K562 (cell line): ENCODE results near the gene RNF4. TPM values are rescaled to one million over a fixed set of nuclear protein-coding genes. Genes with fewer than 3 reads are reported as not detected.

ENCODE experiments used
- BACH1 ChIP-seq: fragments of 200-800 bp; sonication (Bioruptor generic); IDR thresholded peaks from 2 replicates; pipeline ENCODE4 v1.6.1; 2016; ENCODE audit warnings: missing genetic modification characterization, missing compliant biosample characterization
- CC2D1A ChIP-seq: fragments of 450-650 bp; IDR thresholded peaks from 2 replicates; pipeline ENCODE4 v1.6.1; 2017; ENCODE audit warnings: mild to moderate bottlenecking
- CREB3L1 ChIP-seq: fragments of 450-650 bp; IDR thresholded peaks from 2 replicates; pipeline ENCODE4 v1.6.1; 2014; ENCODE audit warnings: low read depth, mild to moderate bottlenecking, moderate library complexity, borderline replicate concordance
- CTCFL ChIP-seq: IDR thresholded peaks from 2 replicates; pipeline ENCODE4 v1.6.1; 2011; ENCODE audit warnings: borderline replicate concordance, low read depth, mild to moderate bottlenecking, moderate library complexity, low read length; ENCODE audit not compliant: insufficient read depth, poor library complexity, severe bottlenecking
- ELF1 ChIP-seq: fragments of 200-800 bp; sonication (Bioruptor generic); IDR thresholded peaks from 2 replicates; pipeline ENCODE4 v1.6.1; 2016; ENCODE audit warnings: missing genetic modification characterization, missing compliant biosample characterization
- FOXK1 ChIP-seq: sonication (generic); formaldehyde crosslinking; IDR thresholded peaks from 2 replicates; pipeline ENCODE4 v1.8.0; 2022; ENCODE audit warnings: missing genetic modification reagents, mild to moderate bottlenecking, borderline replicate concordance
- GABPB1 ChIP-seq: sonication (generic); formaldehyde crosslinking; IDR thresholded peaks from 2 replicates; pipeline ENCODE4 v1.8.0; 2022; ENCODE audit warnings: mild to moderate bottlenecking, missing genetic modification reagents
- GTF2F1 ChIP-seq: IDR thresholded peaks from 2 replicates; pipeline ENCODE4 v1.6.1; 2011; ENCODE audit warnings: low read depth, low read length, improper control_type of control experiment
- HCFC1 ChIP-seq: IDR thresholded peaks from 2 replicates; pipeline ENCODE4 v1.6.1; 2012; ENCODE audit warnings: low read depth, low read length, improper control_type of control experiment
- KAT8 ChIP-seq: fragments of 450-650 bp; IDR thresholded peaks from 2 replicates; pipeline ENCODE4 v1.6.1; 2016; ENCODE audit warnings: low read depth, mild to moderate bottlenecking
- KLF16 ChIP-seq: IDR thresholded peaks from 2 replicates; pipeline ENCODE4 v1.6.1; 2016; ENCODE audit warnings: antibody characterized with exemption
- MTA3 ChIP-seq: fragments of 450-650 bp; formaldehyde crosslinking; IDR thresholded peaks from 2 replicates; pipeline ENCODE4 v1.6.1; 2017; ENCODE audit warnings: mild to moderate bottlenecking, borderline replicate concordance
- NBN ChIP-seq: fragments of 450-650 bp; IDR thresholded peaks from 2 replicates; pipeline ENCODE4 v1.6.1; 2016; ENCODE audit warnings: low read depth, mild to moderate bottlenecking
- NFE2 ChIP-seq: IDR thresholded peaks from 2 replicates; pipeline ENCODE4 v1.6.1; 2014; ENCODE audit warnings: antibody characterized with exemption, low read depth
- NFIX ChIP-seq: fragments of 250-450 bp; sonication (Bioruptor Pico); IDR thresholded peaks from 2 replicates; pipeline ENCODE4 v1.4.0; 2020; ENCODE audit warnings: low read depth, mild to moderate bottlenecking, moderate library complexity
- SRSF1 ChIP-seq: fragments of 200-400 bp; formaldehyde crosslinking; IDR thresholded peaks from 2 replicates; pipeline ENCODE4 v1.6.1; 2017; ENCODE audit warnings: mild to moderate bottlenecking, low read depth, low read length, moderate library complexity
- STAG1 ChIP-seq: sonication (generic); formaldehyde crosslinking; IDR thresholded peaks from 2 replicates; pipeline ENCODE4 v1.5.0; 2020; ENCODE audit warnings: missing genetic modification reagents, borderline replicate concordance
- ZBTB33 ChIP-seq: sonication (generic); formaldehyde crosslinking; IDR thresholded peaks from 2 replicates; pipeline ENCODE4 v1.8.1; 2023; ENCODE audit warnings: mild to moderate bottlenecking, missing genetic modification reagents
- ZEB2 ChIP-seq: fragments of 450-650 bp; IDR thresholded peaks from 2 replicates; pipeline ENCODE4 v1.6.1; 2016
- ZKSCAN1 ChIP-seq: fragments of 150-350 bp; IDR thresholded peaks from 2 replicates; pipeline ENCODE4 v1.6.1; 2016; ENCODE audit warnings: low read depth, low read length
- ZNF511 ChIP-seq: sonication (generic); formaldehyde crosslinking; IDR thresholded peaks from 2 replicates; pipeline ENCODE4 v1.8.0; 2022; ENCODE audit warnings: mild to moderate bottlenecking, missing genetic modification reagents
- ZNF778 ChIP-seq: fragments of 450-650 bp; formaldehyde crosslinking; IDR thresholded peaks from 2 replicates; pipeline ENCODE4 v1.4.0; 2020; ENCODE audit warnings: mild to moderate bottlenecking, moderate library complexity
- polyA plus RNA-seq, 8 experiments: library from polyadenylated mRNA; depleted of rRNA in 4 of 8; stranded (reverse) in 5 of 8; unstranded in 3 of 8; fragments of >200 nt; fragmentation: Nextera tagmentation in 2 of 8; fragmentation: Illumina TruSeq in 1 of 8; extraction: Ambion mirVana in 2 of 8; extraction: Trizol in 1 of 8; gene quantifications; 2 replicates each; pipeline versions ENCODE4 v1.2.1 to v1.2.3, GENCODE V29; 2011 to 2014; ENCODE audit warnings: inconsistent platforms in 1 of 8, missing spikeins in 1 of 8
- total RNA-seq, 7 experiments: library from RNA; depleted of rRNA in 6 of 7; stranded (reverse); fragments of >200 nt in 6 of 7; fragmentation: Illumina TruSeq in 2 of 7; extraction: Trizol in 2 of 7; gene quantifications; 2 replicates each; pipeline versions ENCODE4 v1.2.1 to v1.2.3, GENCODE V29; 2011 to 2021; ENCODE audit warnings: low replicate concordance in 1 of 7

Gene RNF4
- total and polyA plus RNA-seq, 9 of the 15 experiments (the other 6 are each of a cell fraction or from before 2014, with no cell fraction given) = 19.2 to 59.3 (median 44.8) TPM

GRCh38 chr4:2441393-2442174 is 27.3 kb upstream of the RNF4 start (continued):
- TF ChIP-seq CREB3L1 (0 out of 2 replicates have a peak, but pooled peaks have one; percentile 43), ZKSCAN1 (peak; percentile 49; the same call in 1 of the 2 replicates), ZBTB33 (peak; percentile 79), ZEB2 (peak; percentile 74; the same call in 1 of the 2 replicates), ELF1 (tag) (peak; percentile 55), BACH1 (tag) (no peak), NFE2 (0 out of 2 replicates have a peak, but pooled peaks have one; percentile 5), KAT8 (no peak), MTA3 (peak; percentile 93), HCFC1 (peak; percentile 61), STAG1 (peak; percentile 88), ZNF511 (CRISPR knock-in tag) (peak; percentile 19; the same call in 1 of the 2 replicates), KLF16 (peak; percentile 55; the same call in 1 of the 2 replicates), GTF2F1 (peak; percentile 65; the same call in 1 of the 2 replicates), GABPB1 (CRISPR knock-in tag) (peak; percentile 67; the same call in 1 of the 2 replicates), NBN (peak; percentile 59; the same call in 1 of the 2 replicates), FOXK1 (CRISPR knock-in tag) (0 out of 2 replicates have a peak, but pooled peaks have one; percentile 24), CC2D1A (peak; percentile 80; the same call in 1 of the 2 replicates), CTCFL (peak; percentile 86), SRSF1 (no peak), ZNF778 (no peak), NFIX (CRISPR knock-in tag) (no peak)
